ENCODE data around the gene B3GALT6.
"Not testable (repeated sequence)": the region's sequence is repeated elsewhere in the genome, so short reads cannot be mapped to it uniquely, and the experiment has no call there.

Gene B3GALT6

GRCh38 chr1:1245817-1246576 lies 14.0 kb downstream of the B3GALT6 start:
- no peak for FAIRE-seq

GRCh38 chr1:1246577-1247340 lies 14.7 kb downstream of the B3GALT6 start, which contains the start of gene C1QTNF12:
TSS of gene C1QTNF12 (minus strand) at chr1:1246722. CDS start at chr1:1246690, 32 bp downstream.
- FAIRE-seq: no peak

GRCh38 chr1:1247341-1247913 lies 15.4 kb downstream of the B3GALT6 start:
- FAIRE-seq: no peak

- not testable (repeated sequence) for FAIRE-seq
These were observed 16.2 kb downstream of the B3GALT6 start for GRCh38 chr1:1248009-1248913.

GRCh38 chr1:1250786-1251284 lies 18.8 kb downstream of the B3GALT6 start:
- no peak for FAIRE-seq

- no peak for FAIRE-seq
These were observed 21.3 kb downstream of the B3GALT6 start for GRCh38 chr1:1253314-1253713.

- FAIRE-seq: no peak
These were observed 22.1 kb downstream of the B3GALT6 start for GRCh38 chr1:1253972-1254666.

GRCh38 chr1:1254667-1254998 lies 22.6 kb downstream of the B3GALT6 start:
- no peak for FAIRE-seq

- no peak for FAIRE-seq
These were observed 23.0 kb downstream of the B3GALT6 start for GRCh38 chr1:1255078-1255477.

GRCh38 chr1:1255611-1256010 lies 23.6 kb downstream of the B3GALT6 start:
- FAIRE-seq: no peak

- FAIRE-seq: no peak
These were observed 25.2 kb downstream of the B3GALT6 start for GRCh38 chr1:1256956-1257871.

GRCh38 chr1:1259119-1259488 lies 27.1 kb downstream of the B3GALT6 start:
- no peak for FAIRE-seq

- FAIRE-seq: no peak
These were observed 27.5 kb downstream of the B3GALT6 start for GRCh38 chr1:1259540-1259939.

GRCh38 chr1:1259951-1260600 lies 28.0 kb downstream of the B3GALT6 start:
- no peak for FAIRE-seq

GRCh38 chr1:1260843-1261560 lies 29.0 kb downstream of the B3GALT6 start:
- FAIRE-seq: no peak

- no peak for FAIRE-seq
These were observed 30.0 kb downstream of the B3GALT6 start for GRCh38 chr1:1262071-1262470.

- FAIRE-seq: no peak
These were observed 30.7 kb downstream of the B3GALT6 start for GRCh38 chr1:1262758-1263157.

- no peak for FAIRE-seq
These were observed 32.0 kb downstream of the B3GALT6 start for GRCh38 chr1:1264026-1264425.

- no peak for FAIRE-seq
These were observed 32.8 kb downstream of the B3GALT6 start for GRCh38 chr1:1264868-1265272.
